ACHN (cell line): ENCODE results near the gene C5orf52.
"Not testable (repeated sequence)": the region's sequence is repeated elsewhere in the genome, so short reads cannot be mapped to it uniquely, and the experiment has no call there.

Experiments
- DNase-seq: peaks from one replicate; pipeline ENCODE4 v3.0.0-alpha.2; 2015
- in situ Hi-C: cut with HindIII; loops from 2 replicates; pipeline ENCODE4 v1.10.0; 2017; ENCODE audit warnings: low sequenced_read_pairs, low pct_ligation_motif_present, low pct_unique_long_range_greater_than_20kb

Gene C5orf52

DNA sequence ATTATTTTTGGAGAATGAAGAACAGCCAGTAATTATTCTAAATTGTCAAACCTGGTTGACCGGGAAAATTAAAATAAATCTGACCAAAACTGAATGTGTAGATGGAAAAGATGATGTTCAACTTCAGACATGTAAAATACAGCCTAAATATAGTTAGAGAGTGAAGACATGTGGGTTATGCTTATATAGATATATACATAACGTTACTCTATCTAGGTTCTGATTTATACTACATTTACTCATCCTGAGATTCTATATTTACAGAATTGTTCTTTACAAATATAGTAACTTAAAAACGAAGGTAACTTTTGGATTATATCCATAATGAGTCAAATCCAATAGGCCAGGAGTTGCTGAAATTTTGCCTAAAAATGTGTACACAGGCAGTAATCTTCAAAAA is 39.1 kb downstream of the C5orf52 start:
- no peak for DNase-seq
- in situ Hi-C loops = no loop called here

DNA sequence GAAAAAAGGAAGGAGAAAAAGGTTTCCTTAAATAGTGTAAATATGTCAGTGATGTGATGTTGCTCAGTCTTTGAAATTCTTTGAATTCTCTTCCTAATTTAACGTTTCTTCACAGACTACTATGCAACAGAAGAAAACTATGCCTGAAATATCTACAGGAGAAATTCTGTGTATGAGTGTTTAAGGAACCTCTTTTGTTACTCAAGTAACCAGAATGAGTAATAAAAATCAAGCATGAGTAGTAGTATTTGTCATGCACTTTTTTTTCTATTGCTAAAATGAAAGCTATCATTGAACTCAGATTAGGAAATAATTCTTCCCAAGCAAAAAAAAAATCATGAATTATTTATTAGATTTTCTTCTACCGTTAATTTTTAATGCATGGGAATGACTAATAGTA is 39.5 kb downstream of the C5orf52 start:
- in situ Hi-C loops = no loop called here
- DNase-seq = no peak

DNA sequence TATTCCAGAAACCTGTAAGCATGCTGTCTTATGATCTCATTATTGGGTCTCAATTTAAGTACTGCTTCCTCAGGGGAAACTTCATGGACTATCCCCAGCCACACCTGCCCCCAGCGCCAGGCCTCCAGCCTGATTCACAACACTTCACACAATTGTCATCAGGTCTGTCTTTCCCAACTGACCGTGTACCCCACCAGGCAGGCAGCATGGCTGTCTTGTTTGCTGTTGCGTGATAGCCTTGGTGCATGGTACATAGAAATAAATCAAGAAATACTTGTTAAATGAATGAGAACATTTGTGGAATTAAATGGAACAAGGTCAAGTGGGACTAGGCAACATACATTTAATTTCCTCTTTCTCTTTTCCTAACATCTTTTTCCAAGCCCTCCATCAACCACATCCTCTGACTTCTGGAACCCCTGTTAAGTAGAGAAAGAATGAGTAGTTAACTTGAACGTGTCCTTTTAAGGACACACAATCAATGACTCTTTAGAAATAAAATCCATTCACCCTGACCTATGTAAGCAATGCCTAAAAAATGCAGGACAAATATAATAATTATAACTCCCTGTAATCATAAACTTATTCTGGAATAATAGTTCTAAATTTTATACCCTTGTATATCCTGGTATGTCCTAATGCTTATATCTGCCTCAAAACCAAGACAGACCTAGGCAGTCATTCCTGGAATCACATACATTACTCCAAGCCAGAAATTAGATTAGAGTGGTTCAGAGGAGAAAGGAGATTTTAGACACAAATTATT is 42.7 kb downstream of the C5orf52 start:
- DNase-seq = no peak
- in situ Hi-C loops = no loop called here

DNA sequence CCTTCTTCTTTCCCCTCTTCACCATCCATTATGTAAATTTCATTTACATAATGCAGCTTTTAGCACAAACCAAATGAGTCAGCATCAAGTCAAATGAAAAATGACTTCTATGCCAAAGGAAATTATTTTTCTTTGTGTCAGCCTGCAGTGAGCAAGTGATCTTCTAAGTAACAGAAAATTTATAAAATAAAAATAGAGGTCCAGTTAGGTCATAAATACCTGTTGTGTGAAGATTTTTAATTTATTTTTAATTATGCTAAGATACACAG is 43.2 kb downstream of the C5orf52 start:
- no peak for DNase-seq
- in situ Hi-C loops = no loop called here

DNA sequence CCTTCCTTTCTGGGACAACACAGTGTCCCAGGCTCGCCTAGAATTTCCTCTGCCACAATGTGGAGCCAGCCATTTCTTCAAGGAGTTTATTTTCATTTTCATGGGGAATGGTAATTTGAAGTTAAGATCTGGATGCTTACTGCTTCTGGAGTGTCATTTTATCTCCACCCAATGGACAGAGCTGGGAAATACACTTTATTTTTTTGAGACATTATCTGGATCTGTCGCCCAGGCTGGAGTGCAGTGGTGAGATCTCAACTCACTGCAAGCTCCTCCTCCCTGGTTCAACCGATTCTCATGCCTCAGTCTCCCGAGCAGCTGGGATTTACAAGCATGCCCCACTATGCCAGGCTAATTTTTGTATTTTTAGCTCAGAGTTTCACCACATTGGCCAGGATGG is 47.2 kb downstream of the C5orf52 start:
- peak; percentile 58 for DNase-seq

DNA sequence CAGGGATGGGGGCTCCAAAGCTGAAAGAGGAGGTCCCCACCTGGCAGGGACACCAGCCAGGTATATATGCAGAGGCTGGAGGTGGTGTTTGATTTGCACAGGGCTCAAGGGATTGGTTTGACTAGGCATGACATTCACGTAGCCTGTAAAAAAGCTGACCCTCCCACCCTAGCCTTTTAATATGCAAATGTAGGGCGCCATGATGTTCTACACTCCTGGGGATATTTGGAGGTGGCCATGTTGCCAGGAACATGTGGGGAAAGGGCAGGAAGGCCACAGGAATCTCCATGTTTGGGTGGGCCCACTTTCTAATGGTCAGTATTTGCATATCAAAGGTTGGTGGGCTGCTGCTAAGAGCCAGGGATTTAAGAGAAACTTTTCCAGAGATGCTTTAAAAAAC is 47.9 kb downstream of the C5orf52 start:
- DNase-seq = no peak
- in situ Hi-C loops = no loop called here

More for the DNA sequence above, 47.2 kb downstream of the C5orf52 start:
- in situ Hi-C loops = no loop called here

DNA sequence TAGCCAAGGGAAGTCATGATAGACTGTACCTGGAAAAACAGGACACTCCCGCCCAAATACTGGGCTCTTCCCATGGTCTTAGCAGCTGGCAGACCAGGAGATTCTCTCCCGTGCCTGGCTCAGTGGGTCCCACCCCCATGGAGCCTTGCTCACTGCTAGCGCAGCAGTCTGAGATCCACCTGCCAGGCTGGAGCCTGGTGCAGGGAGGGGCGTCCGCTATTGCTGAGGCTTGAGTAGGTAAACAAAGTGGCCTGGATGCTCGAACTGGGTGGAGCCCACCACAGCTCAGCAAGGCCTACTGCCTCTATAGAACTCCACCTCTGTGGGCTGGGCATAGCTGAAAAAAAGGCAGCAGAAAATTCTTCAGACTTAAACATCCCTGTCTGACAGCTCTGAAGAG is 49.8 kb downstream of the C5orf52 start:
- DNase-seq = no peak
- in situ Hi-C loops = no loop called here

DNA sequence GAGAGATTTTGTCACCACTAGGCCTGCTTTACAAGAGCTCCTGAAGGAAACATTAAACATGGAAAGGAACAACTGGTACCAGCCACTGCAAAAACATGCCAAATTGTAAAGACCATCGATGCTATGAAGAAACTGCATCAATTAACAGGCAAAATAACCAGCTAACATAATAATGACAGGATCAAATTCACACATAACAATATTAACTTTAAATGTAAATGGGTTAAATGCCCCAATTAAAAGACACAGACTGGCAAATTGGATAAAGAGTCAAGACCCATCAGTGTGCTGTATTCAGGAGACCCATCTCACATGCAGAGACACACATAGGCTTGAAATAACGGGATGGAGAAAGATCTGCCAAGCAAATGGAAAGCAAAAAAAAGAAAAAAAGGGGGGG is 51.6 kb downstream of the C5orf52 start:
- DNase-seq, in situ Hi-C loops: not testable (repeated sequence)

DNA sequence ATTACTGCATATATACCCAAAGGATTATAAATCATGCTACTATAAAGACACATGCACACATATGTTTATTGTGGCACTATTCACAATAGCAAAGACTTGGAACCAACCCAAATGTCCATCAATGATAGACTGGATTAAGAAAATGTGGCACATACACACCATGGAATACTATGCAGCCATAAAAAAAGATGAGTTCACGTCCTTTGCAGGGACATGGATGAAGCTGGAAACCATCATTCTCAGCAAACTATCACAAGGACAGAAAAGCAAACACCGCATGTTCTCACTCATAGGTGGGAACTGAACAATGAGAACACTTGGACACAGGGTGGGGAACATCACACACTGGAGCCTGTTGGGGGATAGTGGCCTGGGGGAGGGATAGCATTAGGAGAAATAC is 55.3 kb downstream of the C5orf52 start:
- DNase-seq, in situ Hi-C loops: not testable (repeated sequence)

DNA sequence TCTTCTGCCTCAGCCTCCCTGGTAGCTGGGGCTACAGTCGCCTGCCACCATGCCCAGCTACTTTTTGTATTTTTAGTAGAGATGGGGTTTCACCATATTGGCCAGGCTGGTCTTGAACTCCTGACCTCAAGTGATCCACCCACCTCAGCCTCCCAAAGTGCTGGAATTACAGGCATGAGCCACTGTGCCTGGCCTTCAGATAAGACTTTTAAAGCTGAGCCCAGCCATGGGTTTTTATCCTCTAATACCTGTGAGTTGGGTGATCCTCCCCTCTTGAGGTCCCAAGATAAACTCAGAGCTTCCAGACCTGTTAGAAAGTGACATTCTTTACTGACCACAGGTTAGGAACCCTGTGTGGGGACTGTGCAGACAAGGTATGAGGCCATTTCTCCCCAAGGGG is 56.5 kb downstream of the C5orf52 start:
- DNase-seq, in situ Hi-C loops: not testable (repeated sequence)
